GM18858 (cell line): Measurements from ENCODE around the gene SPNS1.

ENCODE experiments used
- ATAC-seq: cut with Tn5 transposase; IDR thresholded peaks from one replicate; pipeline ENCODE4 v1.9.1; 2021; ENCODE audit not compliant: unreplicated experiment

SPNS1 gene

GRCh38 chr16:29025218-29025617 is 50.6 kb downstream of the SPNS1 start:
- ATAC-seq, result no peak

GRCh38 chr16:29025735-29026134 is 51.2 kb downstream of the SPNS1 start:
- no peak for ATAC-seq

GRCh38 chr16:29028457-29029167 is 54.0 kb downstream of the SPNS1 start:
- ATAC-seq, result no peak

GRCh38 chr16:29029168-29029994 is 54.8 kb downstream of the SPNS1 start:
- ATAC-seq, result no peak

GRCh38 chr16:29030086-29030840 is 55.7 kb downstream of the SPNS1 start:
- no peak for ATAC-seq
